Activated naive CD8-positive, alpha-beta T cell treated with anti-CD3 and anti-CD28 coated beads, Interleukin-2, amount 10 ng/mL, durations not matched to agents 7 days and 5 days (primary cell): ENCODE results near the gene RTRAF. TPM values are rescaled to one million over a fixed set of nuclear protein-coding genes. Genes with fewer than 3 reads are reported as not detected.

Source experiments
- ATAC-seq: fragments of 150-1000 bp; cut with Tn5 transposase; one replicate; pipeline ENCODE4 v1.10.0; 2021; ENCODE audit warnings: low read depth, moderate library complexity
- POLR2A ChIA-PET: fragments of 350-600 bp; sonication (Branson Sonifier 250); formaldehyde crosslinking; loops from one replicate; lab custom pipeline; 2021; ENCODE audit warnings: antibody characterized with exemption; lab: Charles Lee
- DNase-seq: peaks from one replicate; pipeline ENCODE4 v3.0.0; 2021
- H3K27ac Mint-ChIP-seq: one replicate; pipeline ENCODE4 v1.8.0; 2022; ENCODE audit warnings: mild to moderate bottlenecking, mixed read lengths
- H3K27me3 Mint-ChIP-seq: one replicate; pipeline ENCODE4 v1.8.0; 2022; ENCODE audit warnings: mild to moderate bottlenecking, moderate library complexity, mixed read lengths
- H3K36me3 Mint-ChIP-seq: one replicate; pipeline ENCODE4 v1.8.0; 2021; ENCODE audit warnings: mild to moderate bottlenecking, mixed read lengths
- H3K4me1 Mint-ChIP-seq: one replicate; pipeline ENCODE4 v1.8.0; 2021; ENCODE audit warnings: mixed read lengths
- H3K4me3 Mint-ChIP-seq: one replicate; pipeline ENCODE4 v1.8.0; 2022; ENCODE audit warnings: mild to moderate bottlenecking, moderate library complexity, mixed read lengths
- H3K9me3 Mint-ChIP-seq: one replicate; pipeline ENCODE4 v1.8.0; 2021; ENCODE audit warnings: mixed read lengths
- total RNA-seq, 2 experiments: library from RNA; stranded (reverse); gene quantifications; one replicate each; pipeline ENCODE4 v1.2.3, GENCODE V29; 2021

Gene RTRAF
- total RNA-seq, 2 experiments from 2014 or later = 143 to 147 TPM

DNA sequence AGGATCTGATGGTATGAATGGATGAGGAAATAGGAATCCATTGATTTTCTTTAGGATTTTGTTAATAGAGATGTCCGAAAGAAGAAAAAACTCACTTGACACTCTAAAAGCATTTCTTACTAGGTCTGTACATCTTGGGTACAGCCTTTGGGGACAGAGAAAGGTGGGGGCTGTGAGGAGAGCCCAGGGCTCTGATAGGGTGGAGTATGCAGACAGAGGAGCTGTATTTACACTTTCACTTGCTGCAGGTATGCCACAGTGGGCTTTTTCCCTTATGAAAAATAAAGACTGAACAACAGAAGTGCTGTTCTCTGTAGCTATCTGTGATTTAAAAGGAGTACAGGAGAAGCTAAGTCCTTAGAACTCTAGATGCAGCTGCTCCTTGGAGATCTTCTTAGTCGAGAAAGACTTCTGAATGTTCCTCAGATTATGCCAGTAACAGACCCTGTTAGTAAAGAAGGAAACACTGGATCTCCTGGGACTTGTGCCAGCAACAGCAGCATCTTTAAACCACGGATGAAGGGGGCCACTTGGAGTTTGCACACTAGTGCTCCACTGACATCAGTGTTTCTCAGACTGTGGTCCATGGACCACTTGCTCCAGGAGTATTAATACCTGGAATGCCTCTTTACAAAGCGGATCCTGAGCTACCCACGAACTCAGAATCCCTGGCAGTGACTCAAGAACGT is 19.4 kb upstream of the RTRAF start:
- DNase-seq = no peak
- Mint-ChIP-seq H3K27me3 (no peaks in the 10 kb centered on the region), H3K36me3 (peaks cover 16% of the 10 kb centered on the region), H3K4me1 (no peaks in the 10 kb centered on the region), H3K27ac (no peak overlapping the region), H3K4me3 (no peak overlapping the region), H3K9me3 (no peaks in the 10 kb centered on the region)
- POLR2A ChIA-PET = no interaction called here
- no peak for ATAC-seq

- H3K27me3 Mint-ChIP-seq = no peaks in the 10 kb centered on the region
- DNase-seq = no peak
- H3K27ac Mint-ChIP-seq = peak overlapping the region; percentile 21
- H3K4me1 Mint-ChIP-seq = no peaks in the 10 kb centered on the region
- POLR2A ChIA-PET = interaction anchor here (0.7 kb wide), 1 partner anchor 11 kb away, joined by 3 read pairs; no protein-coding TSS in a partner anchor
- ATAC-seq = no peak
- peaks cover 12% of the 10 kb centered on the region for H3K36me3 Mint-ChIP-seq
- H3K9me3 Mint-ChIP-seq = no peaks in the 10 kb centered on the region
- no peak overlapping the region for H3K4me3 Mint-ChIP-seq
Measured at GRCh38 chr14:51972566-51972965, 16.8 kb upstream of the RTRAF start.

DNA sequence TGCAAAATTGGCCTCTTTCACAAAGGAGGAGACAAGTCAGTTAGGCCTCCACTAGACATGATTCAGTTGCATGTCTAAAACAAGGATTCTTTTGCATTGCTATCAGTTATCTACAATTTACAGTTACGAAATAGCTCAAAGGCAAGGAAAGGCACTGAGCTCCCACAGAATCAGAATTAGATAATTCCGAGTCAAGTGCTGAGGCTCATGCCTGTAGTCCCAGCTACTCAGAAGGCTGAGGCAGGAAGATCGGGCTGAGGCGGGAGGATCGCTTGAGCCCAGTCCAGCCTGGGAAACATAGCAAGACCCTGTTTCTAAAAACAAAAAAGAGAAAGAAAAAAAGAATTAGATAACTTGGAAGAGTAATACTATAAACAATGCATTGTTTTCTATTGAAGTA is 12.3 kb upstream of the RTRAF start:
- ATAC-seq = no peak
- Mint-ChIP-seq H3K27ac (no peak overlapping the region), H3K4me1 (peaks cover 13% of the 10 kb centered on the region), H3K9me3 (no peaks in the 10 kb centered on the region), H3K36me3 (peaks cover 2% of the 10 kb centered on the region), H3K27me3 (peaks cover 1% of the 10 kb centered on the region), H3K4me3 (no peak overlapping the region)
- DNase-seq = no peak
- POLR2A ChIA-PET = no interaction called here

DNA sequence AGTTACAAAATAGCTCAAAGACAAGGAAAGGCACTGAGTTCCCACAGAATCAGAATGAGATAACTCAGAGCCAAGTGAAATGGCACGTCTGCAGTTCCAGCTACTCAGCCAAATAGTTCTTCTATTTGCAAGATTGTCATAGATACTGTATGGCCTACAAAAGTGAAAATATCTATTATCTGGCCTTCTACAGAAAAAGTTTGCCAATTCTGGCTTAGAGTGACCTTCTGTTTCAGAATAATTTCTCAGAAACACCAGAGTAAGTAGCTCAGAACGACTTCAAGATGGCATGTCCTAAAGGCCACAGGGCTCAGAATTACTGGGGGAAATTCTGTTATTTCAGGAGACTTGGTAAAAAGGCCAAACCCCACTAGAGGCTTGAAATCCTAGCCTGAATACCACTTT is 10.7 kb upstream of the RTRAF start:
- Mint-ChIP-seq H3K27ac (no peak overlapping the region), H3K9me3 (no peaks in the 10 kb centered on the region), H3K4me1 (peaks cover 13% of the 10 kb centered on the region), H3K36me3 (peaks cover 2% of the 10 kb centered on the region), H3K4me3 (no peak overlapping the region), H3K27me3 (peaks cover 1% of the 10 kb centered on the region)
- no peak for ATAC-seq
- POLR2A ChIA-PET = interaction anchor here (1.4 to 1.5 kb wide), 2 partner anchors 111 to 119 kb away, joined by 3 to 4 read pairs; partner anchors contain the start of gene GNG2
- DNase-seq = no peak

DNA sequence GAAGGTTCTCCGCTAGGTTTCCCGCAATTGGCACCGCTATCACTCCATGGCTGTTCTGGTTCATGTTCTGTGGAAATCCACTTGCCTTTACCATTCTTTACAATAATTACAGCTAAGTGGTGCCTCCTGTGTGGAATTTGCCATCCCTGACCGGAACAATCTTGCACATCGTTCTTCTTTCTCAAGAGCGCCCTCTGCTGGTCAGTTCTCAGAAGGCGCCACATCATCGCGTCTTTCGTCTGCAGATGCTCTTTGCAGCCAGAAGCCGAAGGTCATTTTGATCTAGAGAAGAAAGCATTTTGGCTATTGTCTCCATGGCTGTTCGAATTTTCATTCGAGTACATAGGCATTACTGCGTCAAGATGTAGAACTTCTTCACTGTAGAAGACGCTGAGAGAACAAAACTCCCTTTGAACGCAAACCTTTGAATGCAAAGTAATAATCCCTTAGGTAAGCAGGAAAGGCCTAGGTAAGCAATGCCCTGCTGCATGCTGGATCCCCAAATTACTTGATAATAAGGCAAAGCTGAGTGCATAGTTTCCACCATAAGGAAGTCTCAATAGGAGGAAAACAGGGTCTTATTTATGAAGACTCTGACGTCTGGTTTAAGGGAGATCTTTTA is 10.1 kb upstream of the RTRAF start:
- H3K27ac Mint-ChIP-seq = no peak overlapping the region
- peaks cover 1% of the 10 kb centered on the region for H3K27me3 Mint-ChIP-seq
- H3K4me3 Mint-ChIP-seq = no peak overlapping the region
- peaks cover 4% of the 10 kb centered on the region for H3K36me3 Mint-ChIP-seq
- peaks cover 2% of the 10 kb centered on the region for H3K9me3 Mint-ChIP-seq
- DNase-seq (peak; percentile 78), ATAC-seq (peak; percentile 61)
- POLR2A ChIA-PET = interaction anchor here (1.4 to 1.5 kb wide), 2 partner anchors 112 to 119 kb away, joined by 3 to 4 read pairs; partner anchors contain the start of gene GNG2
- peaks cover 13% of the 10 kb centered on the region for H3K4me1 Mint-ChIP-seq

- no peak overlapping the region for H3K27ac Mint-ChIP-seq
- no peak for DNase-seq
Measured at GRCh38 chr14:51981218-51981854, 8.0 kb upstream of the RTRAF start.

DNA sequence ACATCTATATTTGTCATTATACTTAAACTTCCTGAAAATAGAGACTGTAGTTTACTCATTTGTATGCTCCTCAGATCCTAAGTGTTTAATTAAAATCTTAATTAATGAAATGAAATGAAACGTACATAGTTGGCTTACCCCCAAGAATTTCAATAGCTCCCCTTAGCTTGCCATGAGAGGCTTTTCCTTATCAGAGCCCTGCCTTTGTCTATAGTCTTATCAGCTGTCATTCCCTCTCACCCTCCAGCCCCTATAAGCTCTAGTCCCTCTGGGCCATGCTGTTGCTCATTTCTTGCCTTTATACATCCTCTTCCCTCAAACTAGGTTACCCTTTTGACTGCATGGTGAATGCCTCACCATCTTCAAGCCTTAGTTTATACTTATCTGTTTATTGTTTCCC is 1.1 kb upstream of the RTRAF start:
- Mint-ChIP-seq H3K36me3 (peaks cover 2% of the 10 kb centered on the region), H3K4me3 (peak overlapping the region; percentile 88), H3K4me1 (peaks cover 19% of the 10 kb centered on the region), H3K9me3 (peaks cover 2% of the 10 kb centered on the region), H3K27ac (no peak overlapping the region), H3K27me3 (no peaks in the 10 kb centered on the region)
- DNase-seq (no peak), ATAC-seq (no peak)
- POLR2A ChIA-PET = no interaction called here

More at GRCh38 chr14:51981218-51981854, 8.0 kb upstream of the RTRAF start:
- Mint-ChIP-seq H3K4me1 (peaks cover 13% of the 10 kb centered on the region), H3K9me3 (peaks cover 2% of the 10 kb centered on the region), H3K27me3 (peaks cover 1% of the 10 kb centered on the region), H3K36me3 (peaks cover 4% of the 10 kb centered on the region), H3K4me3 (no peak overlapping the region)
- ATAC-seq = peak; percentile 46
- POLR2A ChIA-PET = no interaction called here

GRCh38 chr14:51990488-51990887 is 1.1 kb downstream of the RTRAF start:
- POLR2A ChIA-PET = no interaction called here
- H3K4me3 Mint-ChIP-seq = peak overlapping the region; percentile 88
- no peaks in the 10 kb centered on the region for H3K9me3 Mint-ChIP-seq

DNA sequence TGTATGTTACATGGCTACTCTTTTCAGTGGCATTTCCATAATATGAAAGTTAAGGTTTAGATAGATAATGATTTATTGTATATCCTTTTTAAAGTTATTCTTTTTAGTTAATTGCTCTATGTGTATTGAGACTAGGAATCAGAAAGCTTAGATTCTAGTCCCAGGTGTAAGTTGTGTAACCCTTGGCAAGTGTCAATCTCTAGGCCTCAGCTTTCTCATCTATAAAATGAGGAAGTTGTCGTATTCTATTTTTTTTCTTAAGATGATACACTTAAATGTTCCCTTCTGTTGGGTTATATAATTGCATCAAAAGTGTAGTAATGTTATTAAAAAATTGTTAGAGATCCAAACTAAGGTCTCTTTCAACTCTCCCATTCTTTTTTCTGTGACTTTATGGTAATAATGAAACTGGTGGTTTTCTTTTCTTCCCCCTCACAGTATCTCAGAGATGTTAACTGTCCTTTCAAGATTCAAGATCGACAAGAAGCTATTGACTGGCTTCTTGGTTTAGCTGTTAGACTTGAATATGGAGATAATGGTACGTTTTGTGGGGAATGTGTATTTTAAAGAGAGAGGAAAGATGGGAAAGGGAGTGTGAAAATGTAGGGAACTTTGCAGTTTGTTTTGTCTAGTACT is 4.1 kb downstream of the RTRAF start:
- Mint-ChIP-seq H3K4me1 (peaks cover 30% of the 10 kb centered on the region), H3K36me3 (peaks cover 13% of the 10 kb centered on the region), H3K27me3 (no peaks in the 10 kb centered on the region), H3K9me3 (no peaks in the 10 kb centered on the region), H3K4me3 (no peak overlapping the region), H3K27ac (peak overlapping the region; percentile 30)
- no peak for ATAC-seq
- DNase-seq = no peak
- POLR2A ChIA-PET = no interaction called here

More at GRCh38 chr14:51990488-51990887, 1.1 kb downstream of the RTRAF start:
- DNase-seq = no peak
- Mint-ChIP-seq H3K27ac (peak overlapping the region; percentile 96), H3K27me3 (no peaks in the 10 kb centered on the region), H3K36me3 (peaks cover 6% of the 10 kb centered on the region), H3K4me1 (peaks cover 30% of the 10 kb centered on the region)
- no peak for ATAC-seq

GRCh38 chr14:51996148-51996746 is 6.9 kb downstream of the RTRAF start:
- no peaks in the 10 kb centered on the region for H3K27me3 Mint-ChIP-seq
- no peaks in the 10 kb centered on the region for H3K9me3 Mint-ChIP-seq
- no peak overlapping the region for H3K27ac Mint-ChIP-seq
- H3K4me3 Mint-ChIP-seq = no peak overlapping the region
- peaks cover 17% of the 10 kb centered on the region for H3K4me1 Mint-ChIP-seq
- POLR2A ChIA-PET = interaction anchor here (0.6 kb wide), 1 partner anchor 585 kb away, joined by 3 read pairs; no protein-coding TSS in a partner anchor
- ATAC-seq (no peak), DNase-seq (no peak)
- peaks cover 16% of the 10 kb centered on the region for H3K36me3 Mint-ChIP-seq

DNA sequence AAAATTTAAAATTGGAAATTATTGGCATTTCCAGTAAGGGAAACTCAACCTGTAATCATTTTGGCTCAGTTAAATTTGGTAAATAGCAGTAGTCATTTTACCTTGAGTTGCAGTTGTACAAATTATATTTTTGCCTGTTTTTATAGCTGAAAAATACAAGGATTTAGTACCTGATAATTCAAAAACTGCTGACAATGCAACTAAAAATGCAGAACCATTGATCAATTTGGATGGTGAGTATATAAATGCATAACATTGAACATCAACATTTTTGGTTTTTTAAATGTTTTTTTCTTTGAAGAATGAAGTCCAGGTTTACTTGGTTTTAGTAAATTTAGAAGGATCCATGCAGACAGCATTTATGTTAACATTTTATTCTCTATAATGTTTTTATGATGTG is 9.0 kb downstream of the RTRAF start:
- no peak for DNase-seq
- no peak overlapping the region for H3K4me3 Mint-ChIP-seq
- peaks cover 21% of the 10 kb centered on the region for H3K36me3 Mint-ChIP-seq
- no peaks in the 10 kb centered on the region for H3K9me3 Mint-ChIP-seq
- H3K4me1 Mint-ChIP-seq = peaks cover 13% of the 10 kb centered on the region
- no peak overlapping the region for H3K27ac Mint-ChIP-seq
- no peak for ATAC-seq
- POLR2A ChIA-PET = no interaction called here
- H3K27me3 Mint-ChIP-seq = no peaks in the 10 kb centered on the region

- Mint-ChIP-seq H3K27ac (no peak overlapping the region), H3K4me1 (peaks cover 8% of the 10 kb centered on the region), H3K4me3 (no peak overlapping the region), H3K27me3 (no peaks in the 10 kb centered on the region), H3K36me3 (peaks cover 19% of the 10 kb centered on the region), H3K9me3 (no peaks in the 10 kb centered on the region)
- POLR2A ChIA-PET = no interaction called here
- no peak for DNase-seq
- no peak for ATAC-seq
Measured at GRCh38 chr14:51999084-51999483, 9.7 kb downstream of the RTRAF start.
